Fibroblast of pulmonary artery (primary cell): Measurements from ENCODE around the gene STAT5A.

Experiments
- DNase-seq: peaks from one replicate; pipeline ENCODE4 v3.0.0-alpha.2; 2010; ENCODE audit warnings: low read depth
- H3K4me3 ChIP-seq: replicated peaks from 2 replicates; pipeline ENCODE4 v1.5.1; 2011; ENCODE audit warnings: low read depth, mild to moderate bottlenecking, control low read depth, low read length, moderate library complexity
- CTCF ChIP-seq: IDR thresholded peaks from 2 replicates; pipeline ENCODE4 v1.5.1; 2011; ENCODE audit warnings: mild to moderate bottlenecking, control low read depth, low read length, inconsistent platforms; ENCODE audit errors: missing control alignments

Gene STAT5A

GRCh38 chr17:42247734-42248133 is 40.6 kb upstream of the STAT5A start:
- DNase-seq = peak; percentile 92

GRCh38 chr17:42248351-42249179 is 39.7 kb upstream of the STAT5A start:
- peak; percentile 98 for DNase-seq
- no peak for TF ChIP-seq CTCF
- peak overlapping the region; percentile 47 for H3K4me3 ChIP-seq

More at GRCh38 chr17:42247734-42248133, 40.6 kb upstream of the STAT5A start:
- TF ChIP-seq CTCF = no peak
- no peak overlapping the region for H3K4me3 ChIP-seq

DNA sequence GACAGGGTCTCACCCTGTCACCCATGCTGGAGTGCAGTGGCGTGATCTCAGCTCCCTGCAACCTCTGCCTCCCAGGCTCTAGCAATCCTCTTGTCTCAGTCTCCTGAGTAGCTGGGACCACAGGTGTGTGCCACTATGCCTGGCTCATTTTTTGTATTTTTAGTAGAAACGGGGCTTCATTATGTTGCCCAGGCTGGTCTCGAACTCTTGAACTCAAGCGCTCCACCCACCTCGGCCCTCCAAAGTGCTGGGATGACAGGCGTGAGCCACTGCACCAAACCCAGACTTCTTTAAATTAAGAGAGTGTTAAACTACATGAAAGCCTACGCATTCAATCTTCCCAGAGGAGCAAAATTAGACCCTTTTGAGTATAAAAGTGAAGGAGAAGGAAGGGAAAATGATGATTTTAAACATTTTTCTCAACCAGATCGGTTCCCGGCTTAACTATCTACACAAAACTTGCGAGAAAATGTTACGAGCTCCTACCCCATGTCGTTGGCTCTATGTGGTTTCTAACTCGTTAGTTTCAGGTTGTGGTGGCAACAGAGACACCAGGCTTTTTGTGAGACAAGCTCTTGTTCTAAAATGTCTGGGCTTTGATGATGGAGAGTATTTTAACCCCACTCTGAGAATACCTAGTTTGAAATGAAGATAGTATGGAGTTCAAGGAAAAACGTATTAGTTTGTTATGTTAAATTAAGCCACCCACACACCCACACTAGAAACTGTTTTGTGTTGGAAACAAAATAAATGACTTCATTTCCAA is 38.4 kb upstream of the STAT5A start:
- no peak overlapping the region for H3K4me3 ChIP-seq
- TF ChIP-seq CTCF = no peak
- no peak for DNase-seq

- H3K4me3 ChIP-seq = no peak overlapping the region
- peak; percentile 68 for DNase-seq
- TF ChIP-seq CTCF = peak; percentile 54
Observed at GRCh38 chr17:42251115-42251514, 37.2 kb upstream of the STAT5A start.

GRCh38 chr17:42252597-42253550 is 35.4 kb upstream of the STAT5A start:
- no peak for TF ChIP-seq CTCF
- no peak for DNase-seq
- no peak overlapping the region for H3K4me3 ChIP-seq

DNA sequence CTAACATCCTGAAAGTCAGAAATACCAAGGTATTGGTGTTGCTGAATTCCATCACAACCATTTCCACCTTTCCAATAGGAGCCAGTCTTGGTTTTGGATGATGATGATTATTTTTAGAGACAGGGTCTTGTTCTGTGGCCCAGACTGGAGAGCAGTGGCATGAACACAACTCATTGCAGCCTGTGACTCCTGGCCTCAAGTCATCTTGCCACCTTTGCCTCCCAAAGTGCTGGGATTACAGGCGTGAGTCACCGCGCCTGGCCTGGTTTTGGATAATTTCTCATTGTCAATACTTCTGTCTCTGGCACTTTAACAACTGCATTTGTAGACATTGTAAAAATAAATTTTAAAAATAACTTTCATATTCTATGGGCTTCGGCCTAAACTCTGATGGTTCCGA is 34.7 kb upstream of the STAT5A start:
- TF ChIP-seq CTCF = no peak
- DNase-seq = no peak
- no peak overlapping the region for H3K4me3 ChIP-seq
